Measurements from ENCODE around the gene SLC43A1.
A peak's percentile ranks its signal among the peaks of the same experiment; 100 is the strongest.

The SLC43A1 gene

GRCh38 chr11:57497303-57498247, 17.9 kb downstream of the SLC43A1 start:
- TF ChIP-seq CTCF (conservative IDR thresholded peaks at IDR 0.05) (no peak), ZFX (IDR thresholded peaks at IDR 0.05) (no peak)
- H3K27ac ChIP-seq = peak overlapping the region; percentile 86

- TF ChIP-seq ZFX (IDR thresholded peaks at IDR 0.05) (no peak), CTCF (conservative IDR thresholded peaks at IDR 0.05) (no peak)
- H3K27ac ChIP-seq = peak overlapping the region; percentile 86; the same call in 1 of the 2 replicates
These were observed 19.2 kb downstream of the SLC43A1 start for GRCh38 chr11:57496109-57496820.

GRCh38 chr11:57493507-57494503, 21.7 kb downstream of the SLC43A1 start:
- peak overlapping the region; percentile 46 for H3K27ac ChIP-seq
- TF ChIP-seq CTCF (conservative IDR thresholded peaks at IDR 0.05) (peak; percentile 91), ZFX (IDR thresholded peaks at IDR 0.05) (no peak)

GRCh38 chr11:57491371-57492061, 24.0 kb downstream of the SLC43A1 start:
- peak; percentile 78; the same call in 1 of the 2 replicates for TF ChIP-seq CTCF (conservative IDR thresholded peaks at IDR 0.05)
- TF ChIP-seq ZFX (IDR thresholded peaks at IDR 0.05) = no peak

GRCh38 chr11:57490456-57491248, 24.9 kb downstream of the SLC43A1 start:
- TF ChIP-seq CTCF (conservative IDR thresholded peaks at IDR 0.05) (no peak), ZFX (IDR thresholded peaks at IDR 0.05) (no peak)
- H3K27ac ChIP-seq = no peak overlapping the region

More at GRCh38 chr11:57491371-57492061, 24.0 kb downstream of the SLC43A1 start:
- H3K27ac ChIP-seq = no peak overlapping the region

All from C4-2B (cell line).